Measurements from ENCODE around the gene MAP3K14. TPM values are rescaled to one million over a fixed set of nuclear protein-coding genes. Genes with fewer than 3 reads are reported as not detected.

The MAP3K14 gene
- total RNA-seq, 4 donors from 2014 or later = 18.0 to 62.8 (median 34.0) TPM

- H3K27ac ChIP-seq = peak overlapping the region; percentile 88 to 100 (median 97)
- no peaks in the 10 kb centered on the region for H3K27me3 ChIP-seq
- H3K4me3 ChIP-seq = no peak overlapping the region
- H3K9me3 ChIP-seq = no peaks in the 10 kb centered on the region
- H3K36me3 ChIP-seq = peaks cover 0 to 15% of the 10 kb centered on the region in 2 donors
- in situ Hi-C loops (cut with MboI; ENCODE audit: low sequenced_read_pairs in 4 of 4) = no loop called here
- H3K4me1 ChIP-seq = peaks cover 72 to 78% of the 10 kb centered on the region in 2 donors
- intact Hi-C loops (cut with DNase I; ENCODE audit: low total_unique reads) = no loop called here
- TF ChIP-seq POLR2A (IDR thresholded peaks at IDR 0.05) (no peak), CTCF (IDR thresholded peaks at IDR 0.05 in 4 of 5, conservative IDR thresholded peaks at IDR 0.05 in 1 of 5) (no peak)
- DNase-seq = no peak
- no peak for ATAC-seq
Observed at GRCh38 chr17:45286286-45286685, 30.5 kb downstream of the MAP3K14 start.

- in situ Hi-C loops (cut with MboI; ENCODE audit: low sequenced_read_pairs in 4 of 4) (loop anchor here in 1 of 4 donors (5.0 kb wide), 1 partner anchor 33 kb away; the partner anchor contains the start of gene MAP3K14), intact Hi-C loops (cut with DNase I; ENCODE audit: low total_unique reads) (loop anchor here (2.0 kb wide), 1 partner anchor 20 kb away; no protein-coding TSS in a partner anchor)
- peak; percentile 64 to 65 for ATAC-seq
- Histone ChIP-seq H3K27me3 (no peaks in the 10 kb centered on the region), H3K27ac (peak overlapping the region; percentile 88 to 100 (median 97)), H3K4me3 (no peak overlapping the region), H3K36me3 (peaks cover 0 to 22% of the 10 kb centered on the region in 2 donors), H3K4me1 (peaks cover 67 to 75% of the 10 kb centered on the region in 2 donors), H3K9me3 (no peaks in the 10 kb centered on the region)
- peak; percentile 94 to 98 for DNase-seq
- peak; percentile 36 to 54 (median 52) for TF ChIP-seq CTCF (IDR thresholded peaks at IDR 0.05 in 4 of 5, conservative IDR thresholded peaks at IDR 0.05 in 1 of 5)
- peak; percentile 68 to 73 for TF ChIP-seq POLR2A (IDR thresholded peaks at IDR 0.05)
Observed at GRCh38 chr17:45284176-45285140, 32.4 kb downstream of the MAP3K14 start.

- in situ Hi-C loops (cut with MboI; ENCODE audit: low sequenced_read_pairs in 4 of 4) = loop anchor here in 1 of 4 donors (5.0 kb wide), 1 partner anchor 34 kb away; the partner anchor contains the start of gene MAP3K14
- TF ChIP-seq POLR2A (IDR thresholded peaks at IDR 0.05) = no peak
- TF ChIP-seq CTCF (IDR thresholded peaks at IDR 0.05 in 4 of 5, conservative IDR thresholded peaks at IDR 0.05 in 1 of 5) = no peak
- ATAC-seq (peak in 1 of 2 donors; percentile 0), DNase-seq (no peak)
- no peaks in the 10 kb centered on the region for H3K27me3 ChIP-seq
- intact Hi-C loops (cut with DNase I; ENCODE audit: low total_unique reads) = loop anchor here (1.0 to 2.0 kb wide), 3 partner anchors 10 to 29 kb away; no protein-coding TSS in a partner anchor
- H3K4me1 ChIP-seq = peaks cover 61 to 69% of the 10 kb centered on the region in 2 donors
- no peaks in the 10 kb centered on the region for H3K9me3 ChIP-seq
- H3K36me3 ChIP-seq = peaks cover 0 to 22% of the 10 kb centered on the region in 2 donors
- H3K27ac ChIP-seq = peak overlapping the region; percentile 88 to 100 (median 97)
- H3K4me3 ChIP-seq = no peak overlapping the region
Observed at GRCh38 chr17:45283711-45284110, 33.1 kb downstream of the MAP3K14 start.

- H3K27me3 ChIP-seq = no peaks in the 10 kb centered on the region
- peaks cover 0 to 22% of the 10 kb centered on the region in 2 donors for H3K36me3 ChIP-seq
- H3K4me1 ChIP-seq = peaks cover 54 to 69% of the 10 kb centered on the region in 2 donors
- H3K9me3 ChIP-seq = no peaks in the 10 kb centered on the region
- no peak overlapping the region for H3K4me3 ChIP-seq
- in situ Hi-C loops (cut with MboI; ENCODE audit: low sequenced_read_pairs in 4 of 4) = loop anchor here in 1 of 4 donors (5.0 kb wide), 1 partner anchor 34 kb away; the partner anchor contains the start of gene MAP3K14
- peak; percentile 96 to 98 for DNase-seq
- peak; percentile 75 to 77 for ATAC-seq
- TF ChIP-seq POLR2A (IDR thresholded peaks at IDR 0.05) (peak; percentile 69 to 78), CTCF (IDR thresholded peaks at IDR 0.05 in 4 of 5, conservative IDR thresholded peaks at IDR 0.05 in 1 of 5) (peak in 1 of 5 experiments; percentile 43)
- intact Hi-C loops (cut with DNase I; ENCODE audit: low total_unique reads) = loop anchor here (1.0 kb wide), 2 partner anchors 10 to 29 kb away; no protein-coding TSS in a partner anchor
- H3K27ac ChIP-seq = peak overlapping the region; percentile 88 to 100 (median 97)
Observed at GRCh38 chr17:45282683-45283644, 33.9 kb downstream of the MAP3K14 start.

All from gastrocnemius medialis (tissue), 4 donors.